Measurements from ENCODE around the gene C5orf15.
"Not testable (repeated sequence)": the region's sequence is repeated elsewhere in the genome, so short reads cannot be mapped to it uniquely, and the experiment has no call there.

C5orf15 gene

DNA sequence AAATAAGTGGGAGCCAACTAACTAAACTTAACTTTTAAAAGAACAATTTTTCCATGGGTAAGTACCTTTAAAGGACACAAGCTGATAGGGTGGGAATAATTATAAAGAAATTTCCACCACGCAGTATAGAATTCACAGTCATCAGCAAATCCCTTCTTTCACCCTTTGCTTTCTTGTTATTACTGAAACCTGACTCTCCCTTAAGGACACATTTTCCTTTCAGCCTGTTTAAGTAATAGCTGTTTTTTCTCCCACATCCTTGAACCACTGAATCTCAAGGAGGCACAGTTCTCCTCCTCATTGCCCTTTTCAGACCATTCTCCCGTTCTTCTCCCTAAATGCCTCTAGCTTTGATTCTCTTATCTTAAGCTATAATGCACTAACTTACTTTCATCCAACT lies 6.3 kb downstream of the C5orf15 start:
- no peak for DNase-seq

DNA sequence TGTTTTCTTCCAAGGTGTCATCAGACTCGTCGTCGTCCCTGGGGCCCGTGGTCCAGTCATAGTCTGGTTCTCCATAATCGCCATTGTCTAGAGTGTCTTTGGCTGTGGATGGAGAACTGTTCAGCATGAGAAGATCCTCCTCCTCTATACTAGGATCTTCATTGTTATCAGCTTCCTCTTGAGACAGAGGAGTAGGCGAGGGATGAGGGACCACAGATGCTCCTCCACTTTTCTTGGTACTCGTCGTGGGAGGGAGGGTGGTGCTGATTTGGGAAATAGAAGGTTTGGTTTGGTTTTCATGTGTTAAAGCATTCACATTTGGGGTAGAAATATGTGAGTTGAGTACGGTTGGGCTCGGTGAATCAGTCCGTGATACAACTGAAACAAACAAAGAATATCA lies 8.8 kb downstream of the C5orf15 start:
- no peak for DNase-seq

DNA sequence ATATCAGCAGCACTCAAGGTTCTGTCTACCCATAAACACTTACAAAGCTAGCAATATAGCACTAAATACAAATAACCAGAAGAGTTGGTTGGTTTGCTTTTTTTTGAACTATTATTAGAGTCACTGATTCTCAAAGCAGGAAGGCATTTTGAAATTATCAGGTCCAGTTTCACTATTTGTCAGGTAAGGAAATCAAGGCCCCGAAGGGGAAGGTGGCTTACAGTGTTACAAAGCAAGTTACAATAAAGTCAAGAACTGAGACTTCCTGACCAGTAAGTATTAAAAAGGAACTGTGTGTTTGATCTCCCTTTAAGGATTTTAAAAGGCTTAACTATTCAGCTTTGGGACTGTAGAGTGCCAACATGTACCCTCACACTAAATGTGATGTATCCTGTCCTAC lies 10.8 kb downstream of the C5orf15 start:
- DNase-seq, result no peak

DNA sequence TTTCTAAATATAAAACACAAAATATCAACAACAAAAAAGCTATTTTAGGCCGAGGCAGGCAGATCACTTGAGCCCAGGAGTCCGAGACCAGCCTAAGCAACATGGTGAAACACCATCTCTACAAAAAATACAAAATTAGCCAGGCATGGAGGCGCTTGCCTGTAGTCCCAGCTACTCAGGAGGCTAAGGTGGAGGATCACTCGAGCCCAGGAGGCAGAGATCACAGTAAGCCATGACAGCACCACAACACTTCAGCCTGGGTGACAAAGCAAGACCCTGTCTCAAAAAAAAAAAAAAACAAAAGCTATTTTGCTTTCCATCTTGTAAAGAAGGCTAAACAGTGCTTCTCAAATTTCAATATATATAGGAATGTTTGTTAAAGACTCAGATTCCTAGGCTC lies 11.3 kb downstream of the C5orf15 start:
- DNase-seq, result no peak

DNA sequence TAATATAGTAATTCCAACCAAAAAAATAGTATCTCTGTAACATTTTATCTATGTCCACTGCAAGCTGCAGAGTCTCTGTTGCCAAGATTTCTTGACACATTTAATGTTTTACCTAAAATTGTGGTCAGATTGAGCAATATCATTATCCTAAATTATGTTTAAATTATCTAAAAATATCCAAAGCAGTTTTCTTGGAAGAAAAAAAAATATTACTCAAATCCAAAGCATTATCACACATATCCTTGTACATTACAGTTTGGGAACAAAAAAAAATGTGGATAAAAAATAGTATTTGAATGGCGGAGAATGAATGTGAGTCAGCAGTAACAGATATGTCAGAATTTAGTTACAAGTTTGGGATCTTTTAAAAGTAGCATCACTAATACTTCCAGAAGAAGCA lies 12.2 kb downstream of the C5orf15 start:
- DNase-seq, result not testable (repeated sequence)

DNA sequence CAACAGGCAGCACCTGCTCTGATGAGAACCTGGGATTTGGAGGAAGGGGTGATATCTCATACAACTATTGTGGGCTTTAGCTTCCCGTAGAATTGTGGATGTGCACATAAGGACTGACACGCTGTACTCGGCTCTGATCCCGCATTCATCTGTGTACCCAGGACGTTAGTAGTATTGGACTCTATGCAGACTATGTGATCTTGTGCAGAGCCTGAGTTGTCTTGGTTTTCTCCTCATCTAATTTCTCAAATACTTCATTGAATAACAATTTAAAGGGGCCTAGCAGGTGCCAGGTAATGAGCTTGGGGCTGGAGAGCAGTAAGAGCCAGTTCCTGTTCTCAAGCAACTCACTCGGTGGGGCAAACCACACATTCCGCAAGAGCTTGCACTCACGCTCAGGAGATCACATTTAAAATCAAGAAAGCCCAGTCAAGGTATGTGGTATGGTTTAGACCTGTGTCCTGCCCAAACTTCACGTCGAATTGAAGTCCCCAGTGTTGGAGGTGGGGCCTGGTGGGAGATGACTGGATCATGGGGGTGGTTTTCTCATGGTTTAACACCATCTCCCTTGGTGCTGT lies 14.8 kb downstream of the C5orf15 start:
- DNase-seq, result no peak

DNA sequence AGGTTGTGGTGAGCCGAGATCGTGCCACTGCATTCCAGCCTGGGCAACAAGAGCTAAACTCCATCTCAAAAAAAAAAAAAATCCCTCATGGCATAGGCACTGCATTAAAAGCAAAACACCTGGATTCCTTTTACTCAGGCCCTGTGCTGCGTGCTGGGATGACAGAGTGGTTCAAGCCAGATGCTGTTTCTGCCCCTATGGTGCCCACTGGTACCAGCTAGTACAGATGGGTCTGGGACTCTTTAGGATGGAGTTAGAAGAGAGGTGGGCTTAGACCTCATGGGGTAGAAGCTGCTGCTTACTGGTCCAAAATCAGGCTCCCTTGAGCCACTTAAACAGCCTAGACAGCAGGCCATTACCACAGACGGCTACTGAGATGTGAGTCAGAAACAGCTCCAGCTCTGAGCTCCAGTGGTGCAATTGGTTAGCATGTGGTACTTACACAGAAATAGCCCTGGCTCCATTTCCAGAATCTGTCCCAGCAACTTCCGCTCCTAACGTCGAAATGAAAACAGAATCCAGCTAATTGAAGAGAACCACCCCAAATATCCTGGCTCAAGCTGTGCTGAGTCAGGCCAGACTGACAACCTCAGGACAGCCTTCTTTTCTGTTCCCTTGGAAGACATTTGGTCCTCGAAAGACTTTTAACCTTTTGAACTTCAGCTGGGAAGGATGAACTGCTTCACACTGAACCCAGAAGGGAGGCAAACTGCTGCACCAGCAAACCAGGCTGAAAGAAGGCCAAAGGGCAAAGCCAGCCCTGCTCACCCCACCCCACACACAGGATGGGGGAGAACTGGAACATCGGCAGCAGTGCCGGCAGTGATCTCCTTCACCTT lies 15.5 kb downstream of the C5orf15 start:
- DNase-seq, result no peak

DNA sequence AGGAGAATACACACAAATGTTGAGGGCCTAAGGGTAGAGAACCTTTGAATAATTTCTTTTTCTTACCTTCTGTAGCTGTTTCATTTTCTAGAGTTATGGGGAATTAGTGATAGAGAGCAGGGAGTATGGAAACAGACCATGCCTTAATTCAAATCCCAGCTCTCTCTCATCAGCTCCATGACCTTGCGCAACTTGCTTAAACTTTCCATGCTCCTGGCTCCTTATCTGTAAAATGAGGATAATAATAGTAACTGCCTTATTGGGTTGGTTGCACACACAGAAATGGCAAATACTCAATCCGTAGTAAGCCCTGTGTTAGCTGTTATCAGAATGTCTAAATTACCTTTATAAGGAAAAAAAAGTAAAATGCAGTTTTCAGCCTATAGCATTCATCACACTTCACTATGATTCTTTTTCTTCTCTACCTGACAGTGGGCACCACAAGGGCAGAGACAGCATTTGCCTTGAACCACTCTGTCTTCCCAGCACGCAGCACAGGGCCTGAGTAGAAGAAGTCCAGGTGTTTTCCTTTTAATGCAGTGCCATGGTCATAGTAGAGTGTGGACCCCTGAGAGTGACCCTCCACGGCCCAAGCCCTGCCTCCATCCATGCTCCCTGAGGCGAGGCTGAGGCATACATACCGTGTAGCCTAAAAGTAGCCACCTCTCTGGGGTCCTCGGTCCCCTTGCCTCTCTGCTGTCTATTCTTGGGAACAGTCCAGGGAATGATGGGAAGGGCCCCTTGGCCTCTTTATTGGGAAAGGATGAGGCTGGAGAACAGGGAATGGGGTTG lies 17.4 kb downstream of the C5orf15 start:
- no peak for DNase-seq

DNA sequence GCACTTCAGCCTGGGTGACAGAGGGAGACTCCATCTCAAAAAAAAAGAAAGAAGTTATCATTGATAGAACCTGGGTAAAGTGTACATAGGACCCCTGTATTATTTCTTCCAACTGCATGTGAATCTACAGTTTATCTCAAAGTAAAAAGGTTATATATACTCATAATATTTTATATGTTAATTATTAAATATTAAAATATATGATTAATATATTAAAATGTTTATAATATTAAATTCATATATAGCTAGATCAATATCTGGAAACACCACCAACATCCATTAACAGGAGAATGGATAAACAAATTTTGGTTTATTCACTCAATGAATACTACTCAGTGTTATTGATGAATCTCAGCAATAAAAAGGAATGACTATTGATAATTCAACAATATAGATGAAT lies 19.7 kb downstream of the C5orf15 start:
- DNase-seq, result no peak

DNA sequence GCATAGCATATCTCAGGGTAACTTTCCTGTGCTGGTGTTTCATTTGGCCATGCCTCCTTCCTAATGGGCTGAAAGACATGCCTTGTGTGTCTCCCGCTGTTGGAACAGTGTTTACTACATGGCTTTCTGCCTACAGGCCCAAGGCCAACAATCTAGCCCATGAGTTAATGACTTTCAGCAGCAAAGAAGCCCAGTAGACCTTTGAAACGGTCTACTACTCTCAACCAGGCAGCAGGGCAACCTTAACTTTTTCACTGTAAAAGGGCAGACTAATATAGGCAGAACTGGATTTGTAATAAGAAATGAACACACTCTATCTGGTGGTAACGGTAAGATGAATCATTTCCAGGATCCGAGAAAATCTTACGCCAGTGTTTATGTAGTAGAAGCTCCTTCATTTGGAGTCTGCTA lies 21.0 kb downstream of the C5orf15 start:
- DNase-seq, result no peak

DNA sequence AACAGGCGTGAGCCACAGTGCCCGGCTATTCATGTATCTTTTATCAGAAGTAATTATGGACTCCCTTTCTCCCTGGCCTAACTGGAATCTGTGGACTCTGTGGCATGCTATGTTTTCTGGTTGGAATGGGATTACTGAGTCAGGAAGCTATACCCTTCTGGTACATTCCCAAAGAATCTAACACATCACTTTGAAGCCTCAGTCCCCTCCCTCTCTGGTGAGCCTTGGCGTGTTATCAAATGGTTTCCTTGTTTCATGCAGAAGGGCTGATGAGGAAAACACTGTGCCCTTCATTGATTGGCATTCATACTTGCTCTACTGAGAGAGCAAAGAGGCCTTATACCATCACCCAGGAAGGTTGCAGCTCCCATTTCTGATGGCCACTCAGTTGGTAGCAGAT lies 22.9 kb downstream of the C5orf15 start:
- no peak for DNase-seq

DNA sequence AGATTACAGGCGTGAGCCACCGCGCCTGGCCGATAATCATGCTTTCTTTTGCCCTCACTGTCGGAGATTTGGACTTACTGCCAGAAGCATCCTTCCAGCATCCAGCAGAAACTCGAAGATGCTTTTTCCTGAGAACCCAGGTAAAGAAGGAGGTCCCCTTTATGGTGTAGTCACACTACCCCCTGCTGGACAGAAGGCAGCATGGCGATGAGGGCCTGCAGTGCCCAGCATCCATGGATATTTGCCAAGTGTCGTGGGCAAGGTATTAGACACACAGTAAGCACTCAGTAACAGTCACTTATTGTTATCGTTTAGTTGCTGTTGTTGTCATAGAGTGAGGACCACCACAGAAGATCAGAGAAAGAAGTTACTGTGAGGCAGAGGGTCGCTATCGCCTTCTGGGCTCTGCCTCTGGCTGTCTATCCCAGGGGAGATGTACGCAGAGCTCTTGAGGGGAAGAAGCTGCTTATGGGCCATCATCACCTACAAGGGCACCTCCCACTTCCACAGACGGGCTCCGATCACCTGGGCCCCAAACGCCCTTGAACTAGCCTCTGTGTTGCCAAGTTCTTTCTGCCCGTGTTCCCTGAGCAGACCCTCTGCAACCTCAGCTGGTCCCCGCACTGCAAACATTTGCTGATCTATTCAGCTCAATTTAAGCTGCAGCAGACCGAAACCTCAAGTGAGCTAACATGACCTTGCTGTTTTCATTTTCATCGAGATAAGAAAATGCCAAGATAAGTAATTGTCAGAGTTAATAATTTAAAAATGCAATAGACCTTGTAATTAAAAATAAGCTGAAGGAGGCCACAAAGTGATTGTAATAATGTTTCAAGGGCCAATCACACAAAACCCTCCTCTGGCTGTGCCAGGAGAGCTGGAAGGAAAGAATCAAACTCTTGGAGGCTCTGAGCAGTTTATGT lies 23.9 kb downstream of the C5orf15 start:
- DNase-seq, result no peak

DNA sequence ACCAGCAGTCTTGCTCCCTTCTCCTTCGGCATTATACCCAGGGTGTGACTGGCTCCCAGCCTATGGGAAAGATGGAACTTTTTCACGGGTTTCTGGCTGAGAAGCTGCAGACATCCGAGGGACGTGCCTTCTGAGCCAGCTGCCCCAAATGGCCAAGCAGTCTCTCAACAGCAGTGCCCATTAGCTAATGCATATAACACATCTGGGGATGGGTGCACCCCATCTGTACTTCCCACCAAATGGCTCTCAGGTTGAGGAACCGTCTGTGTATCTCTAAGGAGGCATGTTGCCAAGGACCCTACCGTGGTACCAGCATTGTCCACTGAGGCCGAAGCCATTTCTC lies 25.0 kb downstream of the C5orf15 start:
- no peak for DNase-seq

DNA sequence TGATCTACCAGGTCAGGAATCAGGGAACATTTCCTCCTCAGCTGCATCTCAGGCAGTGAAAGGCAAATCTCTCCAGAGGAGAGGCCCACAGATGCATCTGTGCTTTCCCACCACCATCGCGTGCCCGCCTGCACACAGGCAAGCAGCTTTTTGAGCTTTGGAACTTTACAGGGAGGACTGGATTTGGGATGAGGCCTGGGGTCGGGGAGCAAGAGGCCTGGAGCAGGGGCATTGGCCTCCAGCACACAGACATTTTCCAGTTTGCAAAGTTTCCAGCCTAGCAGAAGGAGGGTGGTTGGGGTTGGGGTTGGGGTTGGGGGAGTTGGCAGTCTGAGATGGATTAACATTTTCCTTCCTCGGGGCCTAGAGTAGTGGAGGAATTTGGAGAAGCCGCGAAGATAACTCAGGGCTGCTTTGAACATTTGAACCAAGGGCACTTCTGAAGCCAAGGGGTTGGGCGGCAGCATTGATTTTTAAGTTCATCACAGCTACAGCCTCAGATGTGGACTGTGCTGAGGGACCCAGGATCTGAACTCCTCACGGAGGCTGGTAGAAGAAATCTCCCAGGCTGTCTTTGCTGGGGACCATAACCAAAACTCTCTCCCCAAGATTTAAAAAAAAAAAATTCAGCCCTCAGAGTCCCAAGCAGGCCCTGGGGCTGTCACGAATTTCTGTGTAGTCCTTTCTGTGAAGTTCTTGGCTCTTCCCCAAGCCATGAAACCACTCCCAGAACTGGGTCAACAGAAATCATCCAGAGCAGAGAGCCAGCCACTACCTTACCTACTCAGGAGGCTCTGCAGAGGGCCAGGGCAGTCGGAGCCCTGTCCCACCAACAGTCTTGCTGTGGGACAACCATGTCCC lies 25.6 kb downstream of the C5orf15 start:
- DNase-seq, result no peak

DNA sequence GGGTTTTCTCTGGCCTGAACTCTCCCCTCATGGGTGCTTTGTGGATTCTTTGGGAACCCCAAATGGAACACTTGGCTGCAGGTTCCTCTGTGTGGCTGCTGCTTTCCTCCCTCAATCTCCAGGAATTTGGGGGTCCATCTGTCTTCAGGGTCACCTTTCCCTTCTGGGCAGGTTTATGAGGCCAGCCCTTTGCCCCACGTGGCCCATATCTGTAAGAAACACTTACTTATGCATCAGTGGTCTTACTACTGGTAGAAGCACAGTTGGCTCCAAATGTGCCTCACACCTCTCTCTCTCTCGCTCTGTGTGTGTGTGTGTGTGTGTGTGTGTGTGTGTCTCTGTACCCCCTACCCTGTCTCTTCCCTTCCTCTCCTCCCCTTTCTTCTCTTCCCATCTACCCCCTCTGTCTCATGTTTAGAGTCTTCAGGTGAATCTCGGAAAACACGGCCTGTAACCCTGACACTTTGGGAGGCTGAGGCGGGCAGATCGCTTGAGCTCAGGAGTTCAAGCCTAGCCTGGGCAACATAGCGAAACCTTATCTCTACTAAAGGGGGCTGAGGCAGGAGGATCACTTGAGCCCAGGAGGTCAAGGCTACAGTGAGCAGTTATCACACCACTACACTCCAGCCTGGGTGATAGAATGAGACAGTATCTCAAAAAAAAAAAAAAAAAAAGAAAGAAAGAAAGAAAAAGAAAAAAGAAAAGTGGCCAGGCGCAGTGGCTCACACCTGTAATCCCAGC lies 26.8 kb downstream of the C5orf15 start:
- no peak for DNase-seq

DNA sequence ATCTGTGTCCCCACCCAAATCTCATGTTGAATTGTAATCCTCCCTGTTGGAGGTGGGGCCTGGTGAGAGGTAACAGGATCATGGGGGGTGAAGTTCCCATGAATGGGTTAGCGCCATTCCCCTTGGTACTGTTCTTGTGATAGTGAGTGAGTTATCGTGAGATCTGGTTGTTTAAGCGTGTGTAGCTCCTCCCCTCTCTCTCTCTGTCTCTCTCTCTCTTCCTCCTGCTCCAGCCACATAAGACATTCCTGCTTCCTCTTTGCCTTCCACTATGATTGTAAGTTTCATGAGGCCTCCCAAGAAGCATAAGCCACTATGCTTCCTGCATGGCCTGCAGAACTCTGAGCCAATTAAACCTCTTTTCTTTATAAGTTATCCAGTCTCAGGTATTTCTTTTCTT lies 28.8 kb downstream of the C5orf15 start:
- no peak for DNase-seq

DNA sequence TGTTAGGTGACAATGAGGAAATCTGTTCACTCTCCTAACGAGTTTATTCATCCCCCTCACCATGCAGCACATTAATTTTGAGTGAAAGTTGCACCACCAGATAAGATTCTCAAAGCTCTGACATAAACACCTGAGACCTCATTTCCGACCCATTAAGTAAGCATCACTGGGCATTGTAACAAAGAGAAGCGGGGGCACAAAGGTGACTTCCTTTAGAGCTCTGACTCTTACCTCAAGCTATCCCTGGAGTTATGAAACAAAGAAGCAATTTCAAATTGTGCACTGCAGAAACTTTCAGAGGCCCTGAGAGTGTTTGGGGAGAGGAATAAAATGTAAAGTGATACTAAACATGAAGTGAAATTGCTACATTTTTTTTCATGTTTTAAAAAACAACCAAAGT lies 29.5 kb downstream of the C5orf15 start:
- no peak for DNase-seq

DNA sequence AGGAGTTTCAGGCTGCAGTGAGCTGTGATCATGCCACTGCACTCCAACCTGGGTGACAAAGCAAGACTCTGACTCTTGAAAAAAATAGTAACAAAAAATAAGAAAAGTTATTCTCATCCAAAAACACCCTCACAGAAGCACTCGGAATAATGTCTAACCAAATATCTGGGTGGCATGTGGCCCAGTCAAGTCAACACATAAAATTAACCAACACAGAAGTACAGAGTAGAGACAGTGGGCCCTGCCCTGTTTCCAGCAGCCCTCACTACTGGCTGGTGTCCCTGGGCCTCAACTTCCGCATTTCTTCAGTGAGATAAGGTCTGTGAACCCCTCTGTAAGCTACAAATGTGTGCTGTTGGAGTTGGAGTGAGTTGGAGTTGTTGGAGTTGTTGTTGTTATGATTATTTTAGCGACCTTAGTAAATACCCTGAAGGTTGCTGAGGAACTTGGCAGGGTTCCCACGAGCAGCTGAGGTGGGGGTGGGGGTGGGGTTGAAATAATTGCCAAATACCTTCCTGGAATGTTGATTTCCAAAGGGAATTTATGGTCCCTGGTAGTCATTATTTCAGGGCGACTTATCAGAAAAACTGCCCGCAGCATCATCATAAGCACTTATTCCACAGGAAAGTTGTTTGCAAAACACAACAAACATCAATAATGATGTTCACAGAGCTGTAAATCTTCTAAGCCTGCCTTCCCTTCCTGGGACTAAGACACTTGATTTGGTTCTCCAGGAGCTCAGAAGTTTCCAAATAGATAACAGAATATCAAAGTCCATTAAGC lies 30.2 kb downstream of the C5orf15 start:
- DNase-seq, result no peak

DNA sequence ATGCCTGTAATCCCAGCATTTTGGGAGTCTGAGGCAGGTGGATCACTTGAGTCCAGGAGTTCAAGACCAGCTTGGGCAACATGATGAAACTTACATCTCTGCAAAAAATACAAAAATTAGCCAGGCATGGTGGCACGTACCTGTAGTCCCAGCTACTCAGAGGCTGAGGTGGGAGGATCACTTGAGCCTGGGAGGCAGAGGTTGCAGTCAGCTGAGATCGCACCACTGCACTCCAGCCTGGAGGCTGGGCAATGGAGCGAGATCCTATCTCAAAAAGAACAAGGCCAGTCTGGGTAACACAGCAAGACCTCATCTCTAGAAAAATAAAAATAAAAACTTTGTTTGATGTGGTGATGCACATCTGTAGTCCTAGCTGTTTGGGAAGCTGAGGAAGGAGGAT lies 30.8 kb downstream of the C5orf15 start:
- not testable (repeated sequence) for DNase-seq

DNA sequence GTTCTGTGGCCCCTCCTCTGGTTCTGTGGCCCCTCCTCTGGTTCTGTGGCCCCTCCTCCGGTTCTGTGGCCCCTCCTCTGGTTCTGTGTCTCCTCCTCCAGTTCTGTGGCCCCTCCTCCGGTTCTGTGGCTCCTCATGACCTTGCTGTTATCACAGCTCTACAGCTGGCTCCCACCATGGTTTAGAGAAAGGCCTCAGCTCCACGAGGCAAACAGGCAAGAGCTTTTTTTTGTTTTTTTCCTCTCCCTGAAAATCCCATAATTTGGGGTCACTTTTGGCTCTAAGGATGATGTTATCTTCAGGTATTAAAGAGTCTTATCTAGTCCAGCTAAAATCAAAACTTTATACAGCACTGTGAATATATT lies 31.8 kb downstream of the C5orf15 start:
- DNase-seq, result no peak

Data from NCI-H187 treated with DMSO at 0.1 percent for 48 hours (cell line).